Amniotic epithelial cell (primary cell): ENCODE measurements around the gene FREM1.
A peak's percentile ranks its signal among the peaks of the same experiment; 100 is the strongest.

ENCODE experiments used
- DNase-seq: peaks from one replicate; pipeline ENCODE4 v3.0.0-alpha.2; 2010; ENCODE audit warnings: low read depth

Gene FREM1

GRCh38 chr9:14819183-14819582, 91.0 kb downstream of the FREM1 start:
- no peak for DNase-seq

DNA sequence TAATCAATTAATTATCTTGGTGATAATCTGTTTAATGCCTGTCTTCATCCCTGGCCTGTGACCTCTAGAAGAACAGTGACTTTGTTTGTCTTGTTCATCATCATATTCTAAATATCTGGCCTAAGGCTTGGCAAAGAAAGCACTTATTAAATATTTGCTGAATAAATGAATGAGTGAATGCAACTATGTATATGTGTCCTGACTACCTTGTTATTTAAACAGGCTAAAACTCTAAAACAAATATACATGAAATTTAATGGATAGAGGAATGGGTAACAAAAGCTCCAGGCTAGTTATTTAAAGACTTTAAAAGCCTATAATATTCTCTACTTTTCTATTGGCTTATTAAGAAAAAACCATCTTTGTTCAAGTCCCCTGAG, 96.0 kb downstream of the FREM1 start:
- no peak for DNase-seq

GRCh38 chr9:14813336-14814248, 96.6 kb downstream of the FREM1 start:
- no peak for DNase-seq

- DNase-seq: no peak
Measured at GRCh38 chr9:14812806-14813205, 97.4 kb downstream of the FREM1 start.

DNA sequence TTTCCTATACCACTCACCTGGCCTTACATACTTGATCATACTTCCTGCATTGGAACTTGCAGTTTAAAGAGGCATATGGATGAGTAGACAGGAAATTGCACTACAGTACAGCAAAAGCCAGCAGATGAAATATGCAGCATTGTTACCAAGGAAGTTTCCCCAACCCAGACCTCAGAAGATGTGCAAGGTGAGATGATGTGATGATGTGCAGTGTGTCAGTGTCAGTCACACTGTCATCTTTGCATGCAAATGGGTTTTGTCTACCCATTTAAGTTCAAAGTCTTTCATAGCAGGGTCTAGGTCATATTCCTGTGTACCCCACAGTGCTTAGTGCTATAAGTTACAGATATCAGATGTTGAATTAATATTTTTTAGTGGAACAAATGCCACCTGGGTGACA, 98.4 kb downstream of the FREM1 start:
- no peak for DNase-seq

- DNase-seq: peak; percentile 21
Measured at GRCh38 chr9:14806941-14807520, 103.2 kb downstream of the FREM1 start.

GRCh38 chr9:14799030-14799429, 111.2 kb downstream of the FREM1 start:
- no peak for DNase-seq

- peak; percentile 45 for DNase-seq
Measured at GRCh38 chr9:14797435-14797834, 112.8 kb downstream of the FREM1 start.

DNA sequence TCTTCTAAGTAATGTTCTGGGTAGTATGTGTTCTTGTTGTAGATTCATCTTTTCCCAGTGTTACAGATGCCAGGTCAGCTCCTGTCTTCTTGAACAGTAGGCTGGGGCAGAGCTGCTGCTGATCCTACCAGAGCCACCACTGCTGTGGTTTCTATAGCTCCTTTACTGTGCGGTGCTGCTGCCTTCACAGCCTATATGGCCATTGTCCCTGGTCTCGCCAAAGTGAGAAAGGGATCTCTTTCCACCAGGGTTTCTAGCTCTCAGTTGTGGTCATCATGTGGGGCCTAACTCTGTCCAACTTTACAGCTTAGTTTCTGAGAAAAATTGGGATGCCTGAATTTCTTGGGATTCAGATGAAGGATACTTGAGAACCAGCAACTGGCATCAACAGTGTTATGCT, 116.8 kb downstream of the FREM1 start:
- DNase-seq: no peak

DNA sequence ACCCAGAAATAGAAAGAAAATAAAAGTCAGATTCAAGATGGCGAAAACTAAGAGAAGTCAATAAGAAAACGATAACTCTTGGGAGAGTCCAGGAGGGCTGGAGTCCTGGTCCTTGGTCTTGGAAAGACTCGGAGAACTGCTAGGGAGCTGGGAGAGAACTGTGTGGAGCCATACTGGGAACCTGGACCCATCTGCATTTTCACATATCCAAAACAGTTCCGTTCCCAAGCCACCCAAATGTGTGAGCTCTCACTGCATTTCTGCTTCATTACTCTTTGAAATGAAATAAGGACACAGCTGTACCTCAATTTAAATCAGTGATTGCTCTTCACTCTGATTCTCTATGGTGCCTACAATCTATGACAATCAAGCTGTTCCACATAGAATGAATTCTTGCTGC, 119.6 kb downstream of the FREM1 start:
- DNase-seq: no peak

DNA sequence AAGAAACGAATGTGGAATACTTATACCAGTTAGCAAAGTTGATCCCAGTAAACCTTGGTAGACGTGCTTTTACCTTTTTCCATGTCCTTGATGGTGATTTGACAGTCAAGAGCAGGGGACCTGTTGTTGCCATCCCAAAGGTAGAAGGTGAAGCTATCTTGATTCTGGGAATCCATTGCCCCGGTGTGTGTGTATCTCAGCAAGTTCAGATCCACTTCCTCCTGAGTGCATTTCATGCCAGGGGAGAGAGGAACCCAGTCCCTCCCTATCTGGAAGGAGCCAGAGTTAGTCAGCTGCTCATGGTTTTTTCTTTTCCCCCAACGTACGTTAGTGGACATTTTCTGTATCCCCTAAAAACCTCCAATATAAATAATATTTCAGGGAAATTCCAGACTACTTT, 121.4 kb downstream of the FREM1 start:
- no peak for DNase-seq

DNA sequence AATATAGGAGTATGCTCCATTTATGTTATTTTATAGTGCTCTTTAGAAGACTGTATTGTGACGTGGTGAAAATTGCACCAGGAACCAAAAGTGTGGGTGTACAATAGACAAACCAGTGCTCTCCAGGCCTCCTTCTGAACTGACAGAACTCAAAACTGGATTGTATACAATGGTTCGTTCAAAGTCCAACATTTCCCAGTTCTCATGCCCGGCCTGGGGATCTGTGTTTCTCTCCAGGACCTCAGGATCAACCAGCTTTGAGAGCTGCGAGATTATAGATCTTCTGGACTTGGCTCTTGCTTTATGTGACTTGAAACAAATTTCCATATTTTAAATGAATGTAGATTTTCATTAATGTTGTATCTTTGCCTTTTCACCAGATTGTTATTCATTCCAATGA, 126.9 kb downstream of the FREM1 start:
- DNase-seq: no peak

DNA sequence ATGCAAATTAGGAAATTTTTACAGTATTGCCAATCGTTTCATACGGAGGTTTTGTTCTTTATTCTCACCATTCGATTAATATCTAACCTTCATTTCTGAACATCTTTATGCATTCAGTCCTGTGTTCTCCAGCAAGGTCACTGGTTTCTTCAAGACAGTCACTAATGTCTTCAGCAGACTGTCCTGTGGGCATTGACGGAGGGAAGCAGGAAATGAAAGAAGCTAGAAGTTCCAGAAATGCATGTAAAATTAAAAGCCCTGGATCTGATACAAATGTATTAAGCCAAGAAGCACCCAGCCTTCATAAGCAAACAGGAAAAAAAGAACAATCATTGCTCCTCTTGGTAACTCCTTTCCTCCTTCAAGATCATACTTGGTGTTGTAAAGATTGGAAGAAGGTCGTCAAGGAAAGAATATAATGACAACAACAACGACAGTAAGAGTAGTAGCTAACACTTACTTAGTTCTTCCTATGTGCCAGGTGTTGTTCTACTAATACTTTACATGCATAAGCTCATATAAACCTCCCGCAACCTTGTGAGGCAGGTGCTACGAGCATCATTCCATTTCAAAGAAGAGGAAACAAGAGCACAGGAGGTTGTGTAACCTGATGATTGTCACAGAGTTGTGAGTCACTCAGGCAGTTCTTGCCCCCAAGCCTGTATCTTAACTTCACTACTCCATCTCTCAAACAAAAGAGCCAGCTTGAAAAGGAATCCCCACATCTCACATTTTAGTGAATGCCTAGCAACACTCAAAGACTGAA, 127.8 kb downstream of the FREM1 start:
- DNase-seq: peak; percentile 7

DNA sequence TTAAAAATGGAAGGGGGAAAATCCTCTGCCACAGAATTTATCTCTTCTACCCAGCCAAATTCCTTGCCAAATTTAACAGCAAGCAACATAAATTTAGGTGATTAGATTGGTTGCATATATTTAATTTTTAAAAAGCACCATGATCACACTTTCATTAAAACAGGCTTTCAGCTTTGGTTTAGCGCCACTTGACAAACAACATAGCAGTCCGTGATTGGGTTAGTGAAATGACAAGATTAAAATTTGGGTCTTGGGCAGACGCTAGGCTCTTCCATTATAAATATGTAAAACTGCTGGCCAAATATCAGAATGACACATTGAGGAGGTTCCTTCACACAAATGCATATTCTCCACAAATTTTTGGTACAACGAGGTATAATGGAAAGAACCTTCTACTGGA, 129.5 kb downstream of the FREM1 start:
- no peak for DNase-seq

DNA sequence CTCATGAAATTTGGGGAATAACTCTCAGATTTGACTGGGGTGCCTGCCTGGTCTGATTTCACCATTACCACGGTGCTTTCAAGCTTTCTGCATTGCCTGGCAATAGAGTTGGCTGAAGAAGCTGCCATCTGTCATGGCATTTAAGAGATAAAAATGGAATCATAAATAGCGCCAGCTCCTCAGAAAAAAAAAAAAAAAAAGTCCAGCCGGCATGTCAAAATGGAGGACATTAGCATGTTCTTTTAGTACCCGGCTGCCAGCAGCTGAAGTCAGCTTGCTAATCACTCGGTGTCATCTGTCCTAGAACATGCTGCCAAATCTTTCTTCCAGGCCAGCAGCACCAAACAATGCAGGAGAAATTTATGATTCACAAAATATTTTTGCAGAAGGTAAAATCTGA, 130.0 kb downstream of the FREM1 start:
- DNase-seq: no peak

GRCh38 chr9:14779566-14780022, 130.6 kb downstream of the FREM1 start:
- peak; percentile 9 for DNase-seq

- DNase-seq: no peak
Measured at GRCh38 chr9:14778565-14778964, 131.7 kb downstream of the FREM1 start.

DNA sequence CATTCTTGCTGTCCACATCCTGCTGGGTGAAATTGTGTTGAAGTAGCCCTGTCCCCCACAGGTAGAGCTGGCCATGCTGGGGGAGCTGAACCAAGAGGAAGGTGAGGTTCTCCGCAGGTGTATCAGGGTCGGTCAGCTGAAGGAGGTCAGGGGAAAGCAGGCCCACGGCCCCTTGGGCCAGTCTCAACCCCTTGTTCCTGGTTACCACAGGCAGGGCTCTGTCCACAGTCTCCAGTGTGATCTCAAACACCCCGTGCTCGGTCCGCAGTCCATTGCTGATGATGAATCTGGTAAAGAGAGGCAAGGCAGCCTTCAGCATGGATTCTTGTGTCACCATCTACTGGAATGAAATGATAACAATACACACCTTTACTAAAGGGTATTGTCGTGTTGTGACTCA, 134.3 kb downstream of the FREM1 start:
- no peak for DNase-seq

DNA sequence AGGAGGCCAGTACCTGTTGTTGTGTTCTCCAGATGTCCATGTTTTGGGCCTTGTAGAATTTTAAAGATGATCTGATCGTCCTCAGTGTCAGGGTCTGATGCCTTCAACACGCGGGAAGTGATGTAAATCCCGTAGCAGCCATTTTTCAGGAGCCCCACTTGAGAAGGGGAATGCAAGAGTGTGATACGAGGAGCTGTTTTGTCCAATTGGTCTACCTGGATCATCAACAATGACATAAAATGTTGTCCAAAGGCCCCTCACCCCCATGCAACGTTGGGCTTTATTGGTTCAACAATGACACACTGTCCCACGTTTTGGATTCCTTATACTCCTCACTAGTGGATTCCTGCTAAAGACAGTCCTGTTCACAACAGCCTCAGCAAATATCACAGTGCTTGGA, 139.6 kb downstream of the FREM1 start:
- no peak for DNase-seq

GRCh38 chr9:14769230-14769571, 141.0 kb downstream of the FREM1 start:
- DNase-seq: no peak

DNA sequence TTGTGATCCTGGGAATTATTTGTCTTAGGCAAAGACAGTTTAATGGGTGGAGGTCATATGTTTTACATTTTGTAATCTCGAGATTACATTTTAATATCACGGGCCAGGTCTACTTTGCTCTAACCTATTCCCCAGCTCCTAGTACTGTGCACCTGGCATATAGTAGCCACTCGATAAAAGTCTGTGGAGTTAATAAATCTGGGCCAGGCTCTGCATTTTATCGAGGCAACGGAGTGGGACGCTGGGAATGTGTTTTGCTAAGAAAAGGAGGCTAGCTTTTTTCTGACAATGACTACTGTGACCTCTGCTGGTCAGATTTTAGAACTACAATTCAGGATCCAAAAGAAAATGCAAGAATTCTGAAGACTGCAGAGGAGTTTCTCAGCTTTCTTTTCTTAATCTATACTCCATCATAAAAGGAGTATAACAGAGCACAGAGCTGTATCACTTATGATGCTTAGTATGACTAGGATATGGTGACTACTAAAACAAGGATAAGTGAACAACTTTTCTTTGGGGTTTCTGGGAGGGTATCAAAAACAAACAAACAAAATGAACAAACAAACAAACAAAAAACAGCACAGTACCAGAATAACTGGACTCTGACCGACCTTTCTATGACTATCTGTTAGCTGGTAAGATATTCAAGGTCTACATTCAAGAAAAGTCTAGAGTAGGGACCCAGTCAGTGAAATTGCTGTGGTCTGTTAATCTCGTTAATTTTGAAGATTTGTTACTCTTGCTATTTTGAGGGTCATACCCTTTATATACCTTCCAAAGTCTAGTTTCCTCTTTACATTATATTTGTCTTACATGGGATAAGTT, 141.6 kb downstream of the FREM1 start:
- DNase-seq: peak; percentile 46

DNA sequence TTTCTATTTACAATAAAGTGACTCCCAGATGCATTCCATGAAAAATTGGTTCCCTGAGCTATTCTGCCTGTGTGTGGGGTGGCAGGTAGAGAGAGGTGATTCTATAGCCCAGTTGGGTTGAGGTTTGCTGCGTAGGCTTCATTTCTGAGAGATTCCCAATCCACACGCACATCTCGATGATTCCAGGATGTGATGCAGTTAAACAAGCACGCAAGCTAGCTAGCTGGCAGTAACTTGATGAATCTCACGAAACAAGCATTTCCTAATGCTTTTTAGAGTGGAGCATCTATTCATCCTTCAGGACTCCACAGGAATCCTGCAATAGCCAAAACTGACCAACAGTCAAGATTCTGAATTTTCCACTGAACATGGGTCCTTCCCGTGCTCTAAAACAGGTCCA, 143.9 kb downstream of the FREM1 start:
- DNase-seq: no peak
